Spleen (tissue), 7 donors: ENCODE data around the gene SOX13.

Experiments used
- POLR2A ChIP-seq, 3 donors: fragments of 450-650 bp; IDR thresholded peaks; one replicate each; pipeline ENCODE4 v1.5.1; 2017; ENCODE audit warnings: antibody characterized with exemption in 3 of 3, mild to moderate bottlenecking in 1 of 3
- POLR2AphosphoS5 ChIP-seq, 3 donors: sonication (generic); formaldehyde crosslinking; IDR thresholded peaks; one replicate each; pipeline ENCODE4 v1.5.1; 2017; ENCODE audit warnings: antibody characterized with exemption in 3 of 3
- TF ChIP-seq, protein P1 (sequence below), 11 experiments: fragments of 200-600 bp in 7 of 11; fragments of 450-650 bp in 4 of 11; sonication (generic) in 4 of 11; IDR thresholded peaks in 8 of 11; conservative IDR thresholded peaks in 3 of 11; 1 replicate in 7 of 11; 2 replicates in 4 of 11; pipeline versions ENCODE4 v1.4.0 to v1.8.0; 2016 to 2021; ENCODE audit warnings: antibody characterized with exemption in 11 of 11, inconsistent platforms in 4 of 11, mild to moderate bottlenecking in 1 of 11
- donor health status: DM: no; HTN: no; CAD: no; lungs with moderate emphysema.
- donor health status: DM: no; HTN: no; CAD: no.
- donor health status: DM: no; HTN: no; CAD: no.

DNA sequence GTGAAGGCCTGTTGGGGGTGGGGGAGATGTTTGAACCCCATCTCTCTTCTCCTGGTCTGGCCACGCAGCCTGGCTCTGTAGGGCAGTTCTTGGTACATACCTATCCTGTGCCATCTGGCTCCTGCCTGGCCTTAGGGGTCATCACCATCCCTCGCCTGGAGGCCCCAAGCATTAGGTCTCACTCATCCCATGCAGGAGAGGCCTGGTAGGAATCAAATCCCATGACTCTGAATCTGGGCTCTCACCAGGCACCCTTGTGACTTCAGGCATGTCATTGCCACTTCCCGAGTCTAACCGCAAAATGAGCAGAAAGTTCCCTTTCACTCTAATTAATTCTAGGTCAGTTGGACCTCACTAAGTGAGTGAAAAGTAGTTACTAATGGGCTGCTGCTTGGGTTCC lies 41.7 kb downstream of the SOX13 start:
- TF ChIP-seq, protein P1, sequence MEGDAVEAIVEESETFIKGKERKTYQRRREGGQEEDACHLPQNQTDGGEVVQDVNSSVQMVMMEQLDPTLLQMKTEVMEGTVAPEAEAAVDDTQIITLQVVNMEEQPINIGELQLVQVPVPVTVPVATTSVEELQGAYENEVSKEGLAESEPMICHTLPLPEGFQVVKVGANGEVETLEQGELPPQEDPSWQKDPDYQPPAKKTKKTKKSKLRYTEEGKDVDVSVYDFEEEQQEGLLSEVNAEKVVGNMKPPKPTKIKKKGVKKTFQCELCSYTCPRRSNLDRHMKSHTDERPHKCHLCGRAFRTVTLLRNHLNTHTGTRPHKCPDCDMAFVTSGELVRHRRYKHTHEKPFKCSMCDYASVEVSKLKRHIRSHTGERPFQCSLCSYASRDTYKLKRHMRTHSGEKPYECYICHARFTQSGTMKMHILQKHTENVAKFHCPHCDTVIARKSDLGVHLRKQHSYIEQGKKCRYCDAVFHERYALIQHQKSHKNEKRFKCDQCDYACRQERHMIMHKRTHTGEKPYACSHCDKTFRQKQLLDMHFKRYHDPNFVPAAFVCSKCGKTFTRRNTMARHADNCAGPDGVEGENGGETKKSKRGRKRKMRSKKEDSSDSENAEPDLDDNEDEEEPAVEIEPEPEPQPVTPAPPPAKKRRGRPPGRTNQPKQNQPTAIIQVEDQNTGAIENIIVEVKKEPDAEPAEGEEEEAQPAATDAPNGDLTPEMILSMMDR (IDR thresholded peaks at IDR 0.05 in 8 of 11, conservative IDR thresholded peaks at IDR 0.05 in 3 of 11): no peak
- no peak for TF ChIP-seq POLR2A (IDR thresholded peaks at IDR 0.05)
- TF ChIP-seq POLR2AphosphoS5 (IDR thresholded peaks at IDR 0.05): no peak
